ENCODE measurements around the gene ADSS1.

GRCh38 chr14:104734051-104734587 is 10.1 kb downstream of the ADSS1 start:
- no peak for TF ChIP-seq CTCF (IDR thresholded peaks at IDR 0.05)
- no peak for TF ChIP-seq POLR2A (IDR thresholded peaks at IDR 0.05)
- TF ChIP-seq POLR2AphosphoS5 (IDR thresholded peaks at IDR 0.05): no peak
